Measurements from ENCODE around the gene MAGI2.

The MAGI2 gene

DNA sequence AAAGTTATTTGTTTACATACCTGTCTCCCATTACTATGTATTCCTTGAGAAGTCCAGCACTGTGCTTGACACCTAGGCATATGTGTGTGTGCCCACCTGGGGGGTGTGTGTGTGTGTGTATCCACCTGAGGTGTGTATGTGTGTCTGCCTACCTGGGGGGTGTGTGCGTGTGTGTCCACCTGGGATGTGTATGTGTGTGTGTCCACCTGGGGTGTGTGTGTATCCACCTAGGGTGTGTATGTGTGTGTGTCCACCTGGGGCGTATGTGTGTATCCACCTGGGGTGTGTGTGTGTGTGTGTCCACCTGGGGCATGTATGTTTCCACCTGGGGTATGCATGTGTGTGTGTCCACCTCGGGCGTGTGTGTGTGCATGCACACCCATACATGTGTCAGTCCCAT is 1051.4 kb downstream of the MAGI2 start:
- TF ChIP-seq, protein P1, sequence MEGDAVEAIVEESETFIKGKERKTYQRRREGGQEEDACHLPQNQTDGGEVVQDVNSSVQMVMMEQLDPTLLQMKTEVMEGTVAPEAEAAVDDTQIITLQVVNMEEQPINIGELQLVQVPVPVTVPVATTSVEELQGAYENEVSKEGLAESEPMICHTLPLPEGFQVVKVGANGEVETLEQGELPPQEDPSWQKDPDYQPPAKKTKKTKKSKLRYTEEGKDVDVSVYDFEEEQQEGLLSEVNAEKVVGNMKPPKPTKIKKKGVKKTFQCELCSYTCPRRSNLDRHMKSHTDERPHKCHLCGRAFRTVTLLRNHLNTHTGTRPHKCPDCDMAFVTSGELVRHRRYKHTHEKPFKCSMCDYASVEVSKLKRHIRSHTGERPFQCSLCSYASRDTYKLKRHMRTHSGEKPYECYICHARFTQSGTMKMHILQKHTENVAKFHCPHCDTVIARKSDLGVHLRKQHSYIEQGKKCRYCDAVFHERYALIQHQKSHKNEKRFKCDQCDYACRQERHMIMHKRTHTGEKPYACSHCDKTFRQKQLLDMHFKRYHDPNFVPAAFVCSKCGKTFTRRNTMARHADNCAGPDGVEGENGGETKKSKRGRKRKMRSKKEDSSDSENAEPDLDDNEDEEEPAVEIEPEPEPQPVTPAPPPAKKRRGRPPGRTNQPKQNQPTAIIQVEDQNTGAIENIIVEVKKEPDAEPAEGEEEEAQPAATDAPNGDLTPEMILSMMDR (conservative IDR thresholded peaks at IDR 0.05; ENCODE audit: low read depth, low read length), result no peak
- H3K4me3 ChIP-seq (ENCODE audit: low read depth, low read length), result no peak overlapping the region
- DNase-seq (ENCODE audit: low read depth), result no peak

DNA sequence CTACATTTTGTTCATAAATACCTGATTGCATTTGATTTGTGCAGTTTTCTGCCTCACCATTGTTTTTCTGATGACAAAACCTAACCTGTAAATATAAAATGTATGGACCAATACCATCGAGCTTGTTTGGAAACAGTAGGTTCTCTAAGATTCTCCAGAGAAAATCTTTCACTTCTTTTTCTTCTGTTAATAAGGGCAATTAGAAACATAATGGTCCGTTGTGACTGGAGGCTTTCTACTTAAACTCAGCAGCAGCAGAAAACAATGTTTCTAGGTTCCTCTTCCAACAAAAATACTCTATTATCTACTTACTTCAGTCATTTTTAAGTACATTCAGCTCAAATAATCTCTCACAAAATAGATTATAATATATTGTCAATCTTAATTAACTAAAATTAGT is 1053.4 kb downstream of the MAGI2 start:
- TF ChIP-seq, protein P1 (conservative IDR thresholded peaks at IDR 0.05; ENCODE audit: low read depth, low read length), result no peak
- DNase-seq (ENCODE audit: low read depth), result no peak

DNA sequence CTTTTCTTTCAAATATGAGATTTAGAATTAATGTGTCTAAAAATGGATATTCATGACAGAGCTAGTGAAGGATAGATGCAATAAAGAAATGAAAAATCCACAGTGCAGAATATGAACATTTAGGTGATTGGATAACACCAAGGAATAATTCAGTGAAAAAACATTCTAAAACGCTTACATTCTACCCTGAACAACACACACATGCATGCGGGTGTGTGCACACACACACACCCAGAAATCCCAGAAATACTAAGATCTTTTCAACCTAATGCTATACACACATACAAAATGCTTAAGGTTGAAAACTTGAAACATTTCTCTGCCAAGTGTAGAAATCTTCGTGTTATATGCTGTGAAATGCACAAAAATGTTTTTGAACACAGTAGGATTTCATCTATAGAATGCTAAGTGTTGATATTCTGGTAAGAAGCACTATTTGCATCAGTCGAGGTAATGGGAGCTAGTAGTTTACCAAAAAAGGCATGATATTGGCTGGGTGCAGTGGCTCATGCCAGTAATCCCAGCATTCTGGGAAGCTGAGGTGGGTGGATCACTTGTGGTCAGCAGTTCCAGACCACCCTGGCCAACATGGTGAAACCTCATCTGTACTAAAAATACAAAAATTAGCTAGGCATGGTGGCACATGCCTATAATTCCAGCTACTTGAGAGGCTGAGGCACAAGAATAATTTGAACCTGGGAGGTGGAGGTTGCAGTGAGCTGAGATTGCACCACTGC is 1054.3 kb downstream of the MAGI2 start:
- DNase-seq (ENCODE audit: low read depth), result no peak
- no peak overlapping the region for H3K4me3 ChIP-seq (ENCODE audit: low read depth, low read length)
- TF ChIP-seq, protein P1 (conservative IDR thresholded peaks at IDR 0.05; ENCODE audit: low read depth, low read length), result no peak

More for the DNA sequence above, 1053.4 kb downstream of the MAGI2 start:
- no peak overlapping the region for H3K4me3 ChIP-seq (ENCODE audit: low read depth, low read length)

DNA sequence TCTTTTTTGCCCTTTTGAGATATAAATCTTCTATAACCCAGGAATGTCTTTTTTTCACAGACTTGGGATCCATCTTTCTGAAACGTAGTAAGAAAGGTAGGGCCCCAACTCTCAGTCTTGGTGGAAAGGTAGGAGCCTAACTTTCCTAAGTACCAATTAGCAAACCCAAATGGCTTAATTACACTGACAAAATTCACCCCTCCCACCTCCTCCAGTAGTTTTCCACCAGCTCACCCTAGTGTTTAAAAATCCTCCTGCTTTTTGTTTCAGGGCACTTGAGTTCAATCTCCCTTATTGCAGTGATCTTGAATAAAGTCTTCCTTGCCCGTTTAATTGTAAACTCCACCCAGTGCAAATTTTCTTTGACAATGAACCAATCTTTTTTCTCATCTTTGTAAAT is 1054.9 kb downstream of the MAGI2 start:
- TF ChIP-seq, protein P1 (conservative IDR thresholded peaks at IDR 0.05; ENCODE audit: low read depth, low read length), result no peak

DNA sequence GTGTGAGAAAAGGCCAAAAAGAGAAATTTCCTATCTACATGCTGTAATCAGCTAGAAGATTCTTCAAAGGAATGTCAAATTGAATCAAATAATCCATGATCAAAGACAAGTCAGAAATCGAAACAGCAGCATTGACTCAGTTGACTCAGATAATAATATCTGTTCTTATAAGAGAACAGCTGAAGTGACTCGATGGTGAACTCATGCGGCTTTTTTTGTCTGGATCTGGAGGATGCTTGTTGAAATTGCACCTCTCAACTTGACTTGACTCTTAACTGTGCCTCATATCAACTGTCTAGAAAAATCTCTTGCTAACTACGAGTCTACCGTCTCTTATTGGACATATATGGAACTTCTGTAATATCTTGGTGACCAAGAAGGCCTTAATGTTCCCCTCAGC is 1055.4 kb downstream of the MAGI2 start:
- H3K4me3 ChIP-seq (ENCODE audit: low read depth, low read length), result no peak overlapping the region
- no peak for DNase-seq (ENCODE audit: low read depth)
- TF ChIP-seq, protein P1 (conservative IDR thresholded peaks at IDR 0.05; ENCODE audit: low read depth, low read length), result no peak

More for the DNA sequence above, 1054.9 kb downstream of the MAGI2 start:
- no peak overlapping the region for H3K4me3 ChIP-seq (ENCODE audit: low read depth, low read length)
- DNase-seq (ENCODE audit: low read depth), result no peak

DNA sequence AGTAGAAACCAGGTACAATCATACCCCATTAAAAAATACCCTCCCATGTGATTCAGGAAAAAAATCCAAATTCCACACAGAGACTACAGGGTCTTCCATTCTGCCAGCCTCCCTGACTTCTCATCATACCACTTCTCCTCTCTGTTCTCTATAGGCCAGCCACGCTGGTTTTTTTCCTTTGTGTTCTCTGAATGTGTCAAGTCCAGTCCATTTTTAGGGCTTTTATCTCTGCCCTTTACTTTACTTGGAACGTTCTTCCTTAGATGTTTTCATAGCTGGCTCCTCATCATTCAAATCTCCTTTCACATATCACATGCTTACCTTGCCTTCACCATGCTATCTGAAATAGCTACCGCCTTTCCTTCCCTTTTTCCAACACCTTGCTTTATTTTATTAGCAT is 1057.3 kb downstream of the MAGI2 start:
- no peak for DNase-seq (ENCODE audit: low read depth)
- TF ChIP-seq, protein P1 (conservative IDR thresholded peaks at IDR 0.05; ENCODE audit: low read depth, low read length), result no peak
- H3K4me3 ChIP-seq (ENCODE audit: low read depth, low read length), result no peak overlapping the region

All from choroid plexus epithelial cell (primary cell).